Spleen (tissue), 7 donors: ENCODE data around the gene SGPL1.

Source experiments
- CTCF ChIP-seq, 11 experiments: fragments of 200-600 bp in 7 of 11; fragments of 450-650 bp in 4 of 11; sonication (generic) in 4 of 11; IDR thresholded peaks in 8 of 11; conservative IDR thresholded peaks in 3 of 11; 1 replicate in 7 of 11; 2 replicates in 4 of 11; pipeline versions ENCODE4 v1.4.0 to v1.8.0; 2016 to 2021; ENCODE audit warnings: antibody characterized with exemption in 11 of 11, inconsistent platforms in 4 of 11, mild to moderate bottlenecking in 1 of 11
- POLR2A ChIP-seq, 3 donors: fragments of 450-650 bp; IDR thresholded peaks; one replicate each; pipeline ENCODE4 v1.5.1; 2017; ENCODE audit warnings: antibody characterized with exemption in 3 of 3, mild to moderate bottlenecking in 1 of 3
- donor health status: DM: no; HTN: no; CAD: no; lungs with moderate emphysema.
- donor health status: DM: no; HTN: no; CAD: no.
- donor health status: DM: no; HTN: no; CAD: no.

- TF ChIP-seq POLR2A (IDR thresholded peaks at IDR 0.05) = no peak
- no peak for TF ChIP-seq CTCF (IDR thresholded peaks at IDR 0.05 in 8 of 11, conservative IDR thresholded peaks at IDR 0.05 in 3 of 11)
Measured at GRCh38 chr10:70899096-70899495, 83.3 kb downstream of the SGPL1 start.
